D721Med (cell line): ENCODE measurements around the gene PELI2.

ENCODE experiments used
- DNase-seq: peaks from one replicate; pipeline ENCODE4 v3.0.0; 2011; ENCODE audit warnings: low spot score; ENCODE audit not compliant: insufficient read length
- FAIRE-seq: peaks from 2 replicates; lab custom pipeline; 2011; peaks lifted over from hg19 to GRCh38; lab: Jason Lieb, UNC
- CTCF ChIP-seq: IDR thresholded peaks from 2 replicates; pipeline ENCODE4 v1.5.1; 2012; ENCODE audit warnings: mild to moderate bottlenecking, control low read depth; ENCODE audit not compliant: insufficient read depth; ENCODE audit errors: missing control alignments

PELI2 gene

GRCh38 chr14:56187736-56188135 is 69.5 kb downstream of the PELI2 start:
- no peak for TF ChIP-seq CTCF
- DNase-seq: no peak
- no peak for FAIRE-seq

GRCh38 chr14:56189307-56189706 is 71.1 kb downstream of the PELI2 start:
- FAIRE-seq: no peak
- DNase-seq: no peak

GRCh38 chr14:56193347-56193746 is 75.1 kb downstream of the PELI2 start:
- DNase-seq: no peak
- no peak for FAIRE-seq
- no peak for TF ChIP-seq CTCF

More at GRCh38 chr14:56189307-56189706, 71.1 kb downstream of the PELI2 start:
- no peak for TF ChIP-seq CTCF

GRCh38 chr14:56194042-56194441 is 75.8 kb downstream of the PELI2 start:
- FAIRE-seq: no peak
- DNase-seq: no peak
- TF ChIP-seq CTCF: no peak

GRCh38 chr14:56195223-56195622 is 77.0 kb downstream of the PELI2 start:
- FAIRE-seq (no peak), DNase-seq (no peak)

GRCh38 chr14:56195704-56196103 is 77.5 kb downstream of the PELI2 start:
- DNase-seq (no peak), FAIRE-seq (no peak)
- no peak for TF ChIP-seq CTCF

More at GRCh38 chr14:56195223-56195622, 77.0 kb downstream of the PELI2 start:
- TF ChIP-seq CTCF: no peak

- FAIRE-seq: no peak
- DNase-seq: no peak
- TF ChIP-seq CTCF: no peak
Observed at GRCh38 chr14:56196274-56196673, 78.1 kb downstream of the PELI2 start.
